ENCODE results near the gene TMPO. TPM values are rescaled to one million over a fixed set of nuclear protein-coding genes. Genes with fewer than 3 reads are reported as not detected.
"Not testable (repeated sequence)": the region's sequence is repeated elsewhere in the genome, so short reads cannot be mapped to it uniquely, and the experiment has no call there.

TMPO gene
- total RNA-seq, 4 donors from 2014 or later = 70.4 to 96.6 (median 77.1) TPM

DNA sequence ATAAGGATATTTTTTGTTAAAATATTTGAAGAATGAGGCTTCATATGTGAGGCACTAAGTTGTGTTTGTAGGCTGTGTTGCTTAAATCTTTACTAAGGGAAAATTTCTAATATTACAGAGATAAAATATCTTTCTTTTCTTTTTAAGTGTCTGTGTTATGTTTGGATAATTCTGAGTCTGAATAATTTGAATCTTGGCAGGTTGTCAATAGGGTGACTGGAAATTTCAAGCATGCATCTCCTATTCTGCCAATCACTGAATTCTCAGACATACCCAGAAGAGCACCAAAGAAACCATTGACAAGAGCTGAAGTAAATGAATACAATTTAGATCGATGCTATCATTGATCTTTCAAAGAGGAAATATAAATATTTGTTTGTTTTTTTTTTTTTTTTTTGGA, 29.4 kb downstream of the TMPO start:
- H3K27ac ChIP-seq = no peak overlapping the region
- H3K4me3 ChIP-seq = no peak overlapping the region
- peaks cover 0 to 93% (median 0%) of the 10 kb centered on the region in 3 donors for H3K36me3 ChIP-seq
- no peaks in the 10 kb centered on the region for H3K27me3 ChIP-seq
- no peak for TF ChIP-seq POLR2A (IDR thresholded peaks at IDR 0.05)
- TF ChIP-seq, protein P1, sequence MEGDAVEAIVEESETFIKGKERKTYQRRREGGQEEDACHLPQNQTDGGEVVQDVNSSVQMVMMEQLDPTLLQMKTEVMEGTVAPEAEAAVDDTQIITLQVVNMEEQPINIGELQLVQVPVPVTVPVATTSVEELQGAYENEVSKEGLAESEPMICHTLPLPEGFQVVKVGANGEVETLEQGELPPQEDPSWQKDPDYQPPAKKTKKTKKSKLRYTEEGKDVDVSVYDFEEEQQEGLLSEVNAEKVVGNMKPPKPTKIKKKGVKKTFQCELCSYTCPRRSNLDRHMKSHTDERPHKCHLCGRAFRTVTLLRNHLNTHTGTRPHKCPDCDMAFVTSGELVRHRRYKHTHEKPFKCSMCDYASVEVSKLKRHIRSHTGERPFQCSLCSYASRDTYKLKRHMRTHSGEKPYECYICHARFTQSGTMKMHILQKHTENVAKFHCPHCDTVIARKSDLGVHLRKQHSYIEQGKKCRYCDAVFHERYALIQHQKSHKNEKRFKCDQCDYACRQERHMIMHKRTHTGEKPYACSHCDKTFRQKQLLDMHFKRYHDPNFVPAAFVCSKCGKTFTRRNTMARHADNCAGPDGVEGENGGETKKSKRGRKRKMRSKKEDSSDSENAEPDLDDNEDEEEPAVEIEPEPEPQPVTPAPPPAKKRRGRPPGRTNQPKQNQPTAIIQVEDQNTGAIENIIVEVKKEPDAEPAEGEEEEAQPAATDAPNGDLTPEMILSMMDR (IDR thresholded peaks at IDR 0.05) = no peak
- intact Hi-C loops (cut with DNase I) = no loop called here
- WGBS, 2 donors = 69 to 89% methylated on average over 1 of the region's 1 CpG
- no peaks in the 10 kb centered on the region for H3K4me1 ChIP-seq
- DNase-seq = no peak
- no peaks in the 10 kb centered on the region for H3K9me3 ChIP-seq

DNA sequence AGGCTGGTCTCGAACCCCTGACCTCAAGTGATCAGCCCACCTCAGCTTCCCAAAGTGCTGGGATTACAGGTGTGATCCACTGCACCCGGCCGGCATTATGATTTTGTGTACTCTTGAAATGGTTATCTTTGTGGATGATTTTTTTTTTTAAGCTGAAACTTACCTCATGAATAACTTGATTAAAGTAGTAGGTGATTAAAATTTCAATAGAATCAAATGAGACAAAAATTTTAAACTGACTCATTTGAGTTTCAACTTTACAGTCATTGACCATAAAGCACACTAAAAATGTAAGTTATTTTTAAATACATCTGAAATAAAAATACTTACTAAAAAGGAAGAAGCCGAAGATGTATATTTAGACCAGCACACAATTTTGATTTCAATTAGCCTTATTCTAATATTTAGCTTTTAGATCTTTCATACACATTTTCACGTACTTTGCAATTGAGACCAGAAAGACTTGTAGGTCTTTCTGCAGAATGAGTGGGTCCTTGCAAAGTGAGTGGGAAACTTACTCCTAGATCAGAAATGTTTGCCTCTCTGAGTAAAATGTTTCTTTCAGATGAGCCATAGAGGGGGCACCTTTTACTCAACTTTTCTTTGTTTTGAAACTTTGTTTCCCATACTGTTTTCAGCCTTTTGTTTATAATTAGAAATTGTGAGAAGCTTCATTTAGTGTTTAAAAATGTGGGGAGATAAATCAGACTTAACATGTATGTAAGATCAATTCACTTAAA, 34.2 kb downstream of the TMPO start:
- Histone ChIP-seq H3K27me3 (no peaks in the 10 kb centered on the region), H3K4me1 (no peaks in the 10 kb centered on the region), H3K4me3 (no peak overlapping the region), H3K36me3 (peaks cover 0 to 73% (median 0%) of the 10 kb centered on the region in 3 donors), H3K9me3 (no peaks in the 10 kb centered on the region), H3K27ac (no peak overlapping the region)
- TF ChIP-seq, protein P1 (IDR thresholded peaks at IDR 0.05) = no peak
- TF ChIP-seq POLR2A (IDR thresholded peaks at IDR 0.05) = no peak
- intact Hi-C loops (cut with DNase I) = no loop called here
- no peak for DNase-seq
- 90 to 91% methylated on average over 5 of the region's 5 CpGs for WGBS, 2 donors

GRCh38 chr12:98551787-98552186, 36.4 kb downstream of the TMPO start:
- no peaks in the 10 kb centered on the region for H3K27me3 ChIP-seq
- 90 to 95% methylated on average over 3 of the region's 3 CpGs for WGBS, 2 donors
- DNase-seq = no peak
- peaks cover 0 to 51% (median 0%) of the 10 kb centered on the region in 3 donors for H3K36me3 ChIP-seq
- no peak for TF ChIP-seq POLR2A (IDR thresholded peaks at IDR 0.05)
- TF ChIP-seq, protein P1 (IDR thresholded peaks at IDR 0.05) = no peak
- intact Hi-C loops (cut with DNase I) = no loop called here
- no peaks in the 10 kb centered on the region for H3K4me1 ChIP-seq
- H3K4me3 ChIP-seq = no peak overlapping the region
- no peaks in the 10 kb centered on the region for H3K9me3 ChIP-seq
- no peak overlapping the region for H3K27ac ChIP-seq

GRCh38 chr12:98558097-98558496, 42.7 kb downstream of the TMPO start:
- H3K9me3 ChIP-seq; intact Hi-C loops (cut with DNase I); H3K4me3 ChIP-seq; H3K4me1 ChIP-seq; H3K27ac ChIP-seq; H3K36me3 ChIP-seq; H3K27me3 ChIP-seq; DNase-seq: not testable (repeated sequence)
- 75 to 84% methylated on average over 4 of the region's 4 CpGs for WGBS, 2 donors

GRCh38 chr12:98559666-98560065, 44.3 kb downstream of the TMPO start:
- WGBS, 2 donors = 41 to 44% methylated on average over 1 of the region's 1 CpG
- no peak overlapping the region for H3K27ac ChIP-seq
- DNase-seq = no peak
- no peak overlapping the region for H3K4me3 ChIP-seq
- H3K9me3 ChIP-seq = peaks cover 0 to 4% (median 0%) of the 10 kb centered on the region in 3 donors
- no peaks in the 10 kb centered on the region for H3K36me3 ChIP-seq
- no peaks in the 10 kb centered on the region for H3K27me3 ChIP-seq
- TF ChIP-seq, protein P1 (IDR thresholded peaks at IDR 0.05) = no peak
- TF ChIP-seq POLR2A (IDR thresholded peaks at IDR 0.05) = no peak
- intact Hi-C loops (cut with DNase I) = no loop called here
- H3K4me1 ChIP-seq = no peaks in the 10 kb centered on the region

Data from esophagus squamous epithelium (tissue), 5 donors.